RWPE2 (cell line): ENCODE results near the gene KCNG1.

Experiments
- ATAC-seq: fragments of 200-7000 bp; cut with Tn5 transposase; 3 replicates; pipeline ENCODE4 v1.9.1; 2021; ENCODE audit warnings: low read depth
- DNase-seq: peaks from one replicate; pipeline ENCODE4 v3.0.0-alpha.2; 2020; ENCODE audit warnings: low spot score
- H3K27ac ChIP-seq: fragments of 450-650 bp; 2 replicates; pipeline ENCODE4 v1.5.1; 2017; ENCODE audit warnings: mild to moderate bottlenecking; ENCODE audit not compliant: poor library complexity, severe bottlenecking
- H3K27me3 ChIP-seq: fragments of 250-450 bp; sonication (Bioruptor Pico); 2 replicates; pipeline ENCODE4 v1.5.1; 2021; ENCODE audit warnings: mild to moderate bottlenecking, moderate library complexity; ENCODE audit not compliant: insufficient read depth, poor library complexity, severe bottlenecking
- H3K36me3 ChIP-seq: fragments of 250-450 bp; sonication (Bioruptor Pico); 2 replicates; pipeline ENCODE4 v1.5.1; 2020; ENCODE audit warnings: low read depth, mild to moderate bottlenecking, moderate library complexity
- H3K4me1 ChIP-seq: fragments of 250-450 bp; sonication (Bioruptor Pico); 2 replicates; pipeline ENCODE4 v1.5.1; 2021; ENCODE audit warnings: mild to moderate bottlenecking, moderate library complexity; ENCODE audit not compliant: insufficient read depth, poor library complexity, severe bottlenecking
- H3K4me3 ChIP-seq: fragments of 250-450 bp; sonication (Bioruptor Pico); 2 replicates; pipeline ENCODE4 v1.5.1; 2021; ENCODE audit warnings: mild to moderate bottlenecking, moderate library complexity; ENCODE audit not compliant: severe bottlenecking
- H3K9me3 ChIP-seq: fragments of 250-450 bp; sonication (Bioruptor Pico); 2 replicates; pipeline ENCODE4 v1.5.1; 2021; ENCODE audit warnings: mild to moderate bottlenecking, moderate library complexity; ENCODE audit not compliant: severe bottlenecking
- TF ChIP-seq, protein P1 (sequence below): fragments of 450-650 bp; IDR thresholded peaks from one replicate; pipeline ENCODE4 v1.5.1; 2017; ENCODE audit warnings: mild to moderate bottlenecking, moderate library complexity; ENCODE audit not compliant: poor library complexity, severe bottlenecking

The KCNG1 gene

GRCh38 chr20:51005214-51005613 lies 17.7 kb downstream of the KCNG1 start:
- H3K9me3 ChIP-seq = no peaks in the 10 kb centered on the region
- no peaks in the 10 kb centered on the region for H3K4me1 ChIP-seq
- peak; percentile 75 for DNase-seq
- no peak overlapping the region for H3K4me3 ChIP-seq
- no peak overlapping the region for H3K27ac ChIP-seq
- H3K36me3 ChIP-seq = peaks cover 26% of the 10 kb centered on the region
- no peak for ATAC-seq
- H3K27me3 ChIP-seq = no peaks in the 10 kb centered on the region
- TF ChIP-seq, protein P1, sequence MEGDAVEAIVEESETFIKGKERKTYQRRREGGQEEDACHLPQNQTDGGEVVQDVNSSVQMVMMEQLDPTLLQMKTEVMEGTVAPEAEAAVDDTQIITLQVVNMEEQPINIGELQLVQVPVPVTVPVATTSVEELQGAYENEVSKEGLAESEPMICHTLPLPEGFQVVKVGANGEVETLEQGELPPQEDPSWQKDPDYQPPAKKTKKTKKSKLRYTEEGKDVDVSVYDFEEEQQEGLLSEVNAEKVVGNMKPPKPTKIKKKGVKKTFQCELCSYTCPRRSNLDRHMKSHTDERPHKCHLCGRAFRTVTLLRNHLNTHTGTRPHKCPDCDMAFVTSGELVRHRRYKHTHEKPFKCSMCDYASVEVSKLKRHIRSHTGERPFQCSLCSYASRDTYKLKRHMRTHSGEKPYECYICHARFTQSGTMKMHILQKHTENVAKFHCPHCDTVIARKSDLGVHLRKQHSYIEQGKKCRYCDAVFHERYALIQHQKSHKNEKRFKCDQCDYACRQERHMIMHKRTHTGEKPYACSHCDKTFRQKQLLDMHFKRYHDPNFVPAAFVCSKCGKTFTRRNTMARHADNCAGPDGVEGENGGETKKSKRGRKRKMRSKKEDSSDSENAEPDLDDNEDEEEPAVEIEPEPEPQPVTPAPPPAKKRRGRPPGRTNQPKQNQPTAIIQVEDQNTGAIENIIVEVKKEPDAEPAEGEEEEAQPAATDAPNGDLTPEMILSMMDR = no peak

GRCh38 chr20:51004781-51005180 lies 18.1 kb downstream of the KCNG1 start:
- TF ChIP-seq, protein P1 = no peak
- peak; percentile 84 for DNase-seq
- no peaks in the 10 kb centered on the region for H3K27me3 ChIP-seq
- no peak overlapping the region for H3K27ac ChIP-seq
- H3K9me3 ChIP-seq = no peaks in the 10 kb centered on the region
- no peak for ATAC-seq
- H3K4me3 ChIP-seq = no peak overlapping the region
- no peaks in the 10 kb centered on the region for H3K4me1 ChIP-seq
- H3K36me3 ChIP-seq = peaks cover 26% of the 10 kb centered on the region

DNA sequence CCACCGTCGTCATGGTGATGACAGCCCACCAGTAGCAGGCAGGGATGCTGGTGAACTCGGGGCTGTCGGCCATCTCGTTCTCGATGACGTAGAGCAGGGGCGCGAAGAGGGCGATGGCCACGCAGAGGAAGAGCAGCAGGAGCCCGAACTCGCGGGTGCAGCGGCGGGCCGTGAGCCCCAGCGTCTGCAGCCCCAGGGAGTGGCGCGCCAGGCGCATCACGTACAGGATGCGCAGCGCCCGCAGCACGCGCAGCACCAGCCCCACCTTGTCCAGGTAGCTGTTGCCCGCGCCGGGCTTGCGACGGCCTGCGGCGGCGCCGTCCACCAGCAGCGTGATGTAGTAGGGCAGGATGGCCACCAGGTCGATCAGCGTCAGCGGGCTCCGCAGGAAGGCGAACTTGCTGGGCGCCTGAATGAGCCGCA lies 18.6 kb downstream of the KCNG1 start:
- Histone ChIP-seq H3K36me3 (peaks cover 26% of the 10 kb centered on the region), H3K27ac (no peak overlapping the region), H3K27me3 (no peaks in the 10 kb centered on the region), H3K9me3 (no peaks in the 10 kb centered on the region), H3K4me3 (no peak overlapping the region), H3K4me1 (no peaks in the 10 kb centered on the region)
- TF ChIP-seq, protein P1 = no peak
- DNase-seq (peak; percentile 86), ATAC-seq (no peak)

DNA sequence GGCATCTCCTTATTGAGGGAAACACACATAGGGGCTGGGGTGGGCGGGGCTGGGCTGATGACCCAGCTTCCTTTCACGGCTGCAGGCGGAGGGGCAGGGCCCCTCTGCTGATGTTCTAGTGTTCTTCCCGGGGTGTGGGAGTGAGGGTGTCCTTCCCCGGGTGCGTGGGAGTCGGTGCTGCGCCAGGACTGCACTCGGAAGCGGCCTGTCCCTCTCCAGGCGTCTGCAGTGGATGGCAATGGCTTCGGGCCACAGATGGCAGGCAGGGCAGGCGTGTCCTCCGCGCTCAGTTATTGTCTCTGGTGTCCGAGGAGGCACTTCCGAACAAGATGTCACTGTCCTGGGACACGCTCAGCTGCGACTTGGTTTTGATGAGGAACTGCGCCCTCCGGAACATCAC lies 19.2 kb downstream of the KCNG1 start:
- H3K27me3 ChIP-seq = no peaks in the 10 kb centered on the region
- peak; percentile 81 for DNase-seq
- H3K36me3 ChIP-seq = peaks cover 21% of the 10 kb centered on the region
- H3K27ac ChIP-seq = no peak overlapping the region
- ATAC-seq = no peak
- H3K4me3 ChIP-seq = no peak overlapping the region
- TF ChIP-seq, protein P1 = no peak
- no peaks in the 10 kb centered on the region for H3K9me3 ChIP-seq
- no peaks in the 10 kb centered on the region for H3K4me1 ChIP-seq

DNA sequence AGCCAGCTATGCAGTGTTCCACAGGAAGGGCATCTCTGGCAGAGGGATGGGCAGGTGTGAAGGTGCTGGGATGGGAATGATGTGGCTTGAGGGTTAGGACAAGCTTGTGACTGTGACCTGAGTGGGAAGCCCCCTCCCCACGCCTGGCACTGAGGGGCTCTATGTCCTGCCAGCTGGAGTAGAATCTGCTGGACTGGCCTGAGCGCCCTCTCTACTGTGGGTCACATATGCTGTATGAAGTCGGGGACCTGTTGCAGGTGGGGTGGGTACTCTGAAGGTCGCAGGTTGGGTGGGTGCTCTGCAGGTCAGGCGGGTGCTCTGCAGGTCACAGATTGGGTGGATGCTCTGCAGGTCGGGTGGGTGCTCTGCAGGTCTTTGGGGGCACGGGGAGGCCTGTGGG lies 20.3 kb downstream of the KCNG1 start:
- no peaks in the 10 kb centered on the region for H3K4me1 ChIP-seq
- no peaks in the 10 kb centered on the region for H3K27me3 ChIP-seq
- DNase-seq (no peak), ATAC-seq (no peak)
- H3K27ac ChIP-seq = no peak overlapping the region
- TF ChIP-seq, protein P1 = no peak
- peaks cover 12% of the 10 kb centered on the region for H3K36me3 ChIP-seq
- H3K4me3 ChIP-seq = no peak overlapping the region
- no peaks in the 10 kb centered on the region for H3K9me3 ChIP-seq
